IMR-90 (cell line): Measurements from ENCODE around the gene CCDC9. TPM values are rescaled to one million over a fixed set of nuclear protein-coding genes. Genes with fewer than 3 reads are reported as not detected.

Experiments
- ATAC-seq: fragments of 200-7000 bp; cut with Tn5 transposase; 2 replicates; pipeline ENCODE4 v1.9.1; 2020; ENCODE audit warnings: low read depth, mild to moderate bottlenecking, moderate library complexity
- BruUV-seq: library from RNA; stranded (reverse); fragments of 400-500 nt; replicated peaks from 2 replicates; lab custom pipeline; 2021; lab: Mats Ljungman, UMichigan
- CTCF ChIA-PET: fragments of 300-600 bp; formaldehyde crosslinking; extraction: SDS; loops from one replicate; lab custom pipeline; 2021; ENCODE audit warnings: antibody characterized with exemption; lab: Yijun Ruan, JAX
- POLR2A ChIA-PET: fragments of 300-600 bp; sonication (Branson Sonifier 250); formaldehyde crosslinking; loops from one replicate; lab custom pipeline; 2022; ENCODE audit warnings: antibody characterized with exemption; ENCODE audit not compliant: unreplicated experiment; lab: Charles Lee
- DNase-seq: peaks from one replicate; pipeline ENCODE4 v3.0.0; 2013
- H2AFZ ChIP-seq: replicated peaks from 2 replicates; pipeline ENCODE3; 2013; ENCODE audit warnings: low read length, mild to moderate bottlenecking; ENCODE audit not compliant: poor library complexity
- H2AK5ac ChIP-seq: 2 replicates; pipeline ENCODE4 v1.6.1; 2013; ENCODE audit warnings: low read depth, low read length, inconsistent platforms
- H2AK9ac ChIP-seq: replicated peaks from 2 replicates; pipeline ENCODE3; 2013; ENCODE audit warnings: mild to moderate bottlenecking, low read depth, low read length, moderate library complexity; ENCODE audit not compliant: poor library complexity
- H2BK120ac ChIP-seq: 2 replicates; pipeline ENCODE4 v1.6.1; 2013; ENCODE audit warnings: low read depth, low read length, inconsistent platforms
- H2BK15ac ChIP-seq: 3 replicates; pipeline ENCODE4 v1.6.1; 2013; ENCODE audit warnings: low read depth, low read length, inconsistent platforms
- H2BK20ac ChIP-seq: 2 replicates; pipeline ENCODE4 v1.6.1; 2013; ENCODE audit warnings: low read depth, mild to moderate bottlenecking, inconsistent platforms, low read length, moderate library complexity
- H2BK5ac ChIP-seq: 2 replicates; pipeline ENCODE4 v1.6.1; 2013; ENCODE audit warnings: mild to moderate bottlenecking, low read depth, low read length, inconsistent platforms; ENCODE audit not compliant: poor library complexity, severe bottlenecking
- H3K14ac ChIP-seq: replicated peaks from 2 replicates; pipeline ENCODE4 v1.6.1; 2013; ENCODE audit warnings: low read depth, low read length, inconsistent platforms
- H3K18ac ChIP-seq: 2 replicates; pipeline ENCODE4 v1.6.1; 2013; ENCODE audit warnings: low read depth, low read length, control low read depth
- H3K23ac ChIP-seq: 2 replicates; pipeline ENCODE4 v1.6.1; 2013; ENCODE audit warnings: low read depth, low read length, inconsistent platforms
- H3K27ac ChIP-seq: 2 replicates; pipeline ENCODE4 v1.5.1; 2013; ENCODE audit warnings: mild to moderate bottlenecking, control low read depth, low read length; ENCODE audit not compliant: insufficient read depth
- H3K27me3 ChIP-seq: 2 replicates; pipeline ENCODE4 v1.6.1; 2013; ENCODE audit warnings: low read length; ENCODE audit not compliant: control insufficient read depth, insufficient read depth
- H3K36me3 ChIP-seq: 2 replicates; pipeline ENCODE4 v1.6.1; 2013; ENCODE audit warnings: low read length, mixed read lengths; ENCODE audit not compliant: control insufficient read depth, insufficient read depth
- H3K4ac ChIP-seq: 2 replicates; pipeline ENCODE4 v1.6.1; 2013; ENCODE audit warnings: low read depth, low read length, inconsistent platforms
- H3K4me1 ChIP-seq: 2 replicates; pipeline ENCODE4 v1.6.1; 2013; ENCODE audit warnings: low read length, mixed read lengths; ENCODE audit not compliant: control insufficient read depth, insufficient read depth
- H3K4me2 ChIP-seq: 2 replicates; pipeline ENCODE4 v1.6.1; 2013; ENCODE audit warnings: low read depth, mild to moderate bottlenecking, control low read depth, low read length, moderate library complexity
- H3K4me3 ChIP-seq: 2 replicates; pipeline ENCODE4 v1.5.1; 2013; ENCODE audit warnings: low read depth, mild to moderate bottlenecking, control low read depth, low read length, moderate library complexity; ENCODE audit not compliant: insufficient read depth
- H3K56ac ChIP-seq: 2 replicates; pipeline ENCODE4 v1.6.1; 2013; ENCODE audit warnings: low read length, inconsistent platforms; ENCODE audit not compliant: insufficient read depth; ENCODE audit errors: extremely low read depth
- H3K79me1 ChIP-seq, 2 experiments: 2 replicates each; pipeline ENCODE4 v1.6.1; 2013; ENCODE audit warnings: low read length in 2 of 2, inconsistent platforms in 1 of 2, low read depth in 1 of 2
- H3K9ac ChIP-seq: 2 replicates; pipeline ENCODE4 v1.6.1; 2013; ENCODE audit warnings: low read depth, low read length, control low read depth
- H3K9me1 ChIP-seq: 2 replicates; pipeline ENCODE4 v1.6.1; 2013; ENCODE audit warnings: low read length, inconsistent platforms; ENCODE audit not compliant: insufficient read depth
- H3K9me3 ChIP-seq: 2 replicates; pipeline ENCODE4 v1.6.1; 2013; ENCODE audit warnings: low read length; ENCODE audit not compliant: control insufficient read depth, insufficient read depth
- H4K20me1 ChIP-seq: 2 replicates; pipeline ENCODE4 v1.6.1; 2013; ENCODE audit warnings: low read length, inconsistent platforms; ENCODE audit not compliant: insufficient read depth
- H4K5ac ChIP-seq: 2 replicates; pipeline ENCODE4 v1.6.1; 2013; ENCODE audit warnings: mild to moderate bottlenecking, low read depth, low read length, control low read depth
- H4K8ac ChIP-seq, 2 experiments: 2 replicates each; pipeline ENCODE4 v1.6.1; 2013; ENCODE audit warnings: low read depth in 2 of 2, low read length in 2 of 2, control low read depth in 1 of 2, inconsistent platforms in 1 of 2
- H4K91ac ChIP-seq: 2 replicates; pipeline ENCODE4 v1.6.1; 2013; ENCODE audit warnings: low read depth, low read length, inconsistent platforms; ENCODE audit not compliant: insufficient read depth
- BHLHE40 ChIP-seq: fragments of 150-350 bp; IDR thresholded peaks from 2 replicates; pipeline ENCODE4 v1.6.1; 2016; ENCODE audit warnings: mild to moderate bottlenecking, low read depth, low read length
- CHD1 ChIP-seq: IDR thresholded peaks from 2 replicates; pipeline ENCODE4 v1.6.1; 2012; ENCODE audit warnings: low read depth, low read length, improper control_type of control experiment
- MXI1 ChIP-seq: IDR thresholded peaks from 2 replicates; pipeline ENCODE4 v1.6.1; 2012; ENCODE audit warnings: low read depth, mild to moderate bottlenecking, low read length, moderate library complexity, borderline replicate concordance
- POLR2A ChIP-seq: IDR thresholded peaks from 2 replicates; pipeline ENCODE4 v1.6.1; 2012; ENCODE audit warnings: mild to moderate bottlenecking, low read depth, low read length
- WGBS, 2 experiments: methylation state at CpG; one replicate each; pipeline versions ENCODE4 v1.1.5 to v1.1.7; 2013; ENCODE audit warnings: missing lambda C conversion rate in 2 of 2; ENCODE audit not compliant: insufficient read length in 1 of 2; ENCODE audit errors: extremely low coverage in 2 of 2; 5-methylcytosine and 5-hydroxymethylcytosine counted together
- dilution Hi-C: fragments of 300-500 bp; cut with HindIII; formaldehyde crosslinking; loops from one replicate; pipeline ENCODE4 v1.14.3; 2018; ENCODE audit warnings: low sequenced_read_pairs; ENCODE audit not compliant: unreplicated experiment
- in situ Hi-C: fragments of 300-500 bp; cut with MboI; formaldehyde crosslinking; loops from 3 replicates; pipeline ENCODE4 v1.14.3; 2019; ENCODE audit warnings: low sequenced_read_pairs, inconsistent platforms, mixed read lengths
- intact Hi-C: fragments of 100-400 bp; cut with micrococcal nuclease; formaldehyde crosslinking; loops from 2 replicates; pipeline ENCODE4 v1.10.0; 2022
- polyA plus RNA-seq, 3 experiments: library from polyadenylated mRNA; depleted of rRNA; stranded (reverse); fragments of >200 nt; gene quantifications; 2 replicates each; pipeline ENCODE4 v1.2.3, GENCODE V29; 2012; ENCODE audit warnings: low replicate concordance in 1 of 3
- total RNA-seq: library from RNA; depleted of rRNA; stranded (reverse); fragments of >200 nt; gene quantifications from 2 replicates; pipeline ENCODE4 v1.2.3, GENCODE V29; 2012

Gene CCDC9
- total and polyA plus RNA-seq, 2 of the 4 experiments (the other 2 are of a cell fraction), result 2.9 to 8.6 TPM

- Histone ChIP-seq H2AK5ac (peak overlapping the region; percentile 97), H2BK20ac (peak overlapping the region; percentile 75), H4K20me1 (peaks cover 38% of the 10 kb centered on the region), H3K4me1 (peaks cover 23% of the 10 kb centered on the region), H3K9me1 (peaks cover 12% of the 10 kb centered on the region), H2BK5ac (peak overlapping the region; percentile 90), H3K9ac (peak overlapping the region; percentile 70), H3K56ac (peak overlapping the region; percentile 72; the same call in 1 of the 2 replicates), H4K8ac (peak overlapping the region; percentile 90 to 91), H3K18ac (peak overlapping the region; percentile 48; the same call in 1 of the 2 replicates), H2BK120ac (peak overlapping the region; percentile 90), H3K14ac (peak overlapping the region; percentile 84), H3K27me3 (no peaks in the 10 kb centered on the region), H2BK15ac (peak overlapping the region; percentile 69; the same call in 1 of the 3 replicates), H4K5ac (peak overlapping the region; percentile 86), H3K9me3 (no peaks in the 10 kb centered on the region), H2AFZ (peak overlapping the region; percentile 67), H3K79me1 (peaks cover 8 to 63% of the 10 kb centered on the region in 2 experiments), H3K4me2 (peak overlapping the region; percentile 66), H3K27ac (peak overlapping the region; percentile 97), H3K36me3 (peaks cover 11% of the 10 kb centered on the region; the same call in 1 of the 2 replicates), H3K4me3 (peak overlapping the region; percentile 1), H4K91ac (peak overlapping the region; percentile 95), H3K23ac (peak overlapping the region; percentile 84), H2AK9ac (peak overlapping the region; percentile 90), H3K4ac (peak overlapping the region; percentile 93)
- dilution Hi-C loops (no loop called here), in situ Hi-C loops (no loop called here), intact Hi-C loops (loop anchor here (1.0 kb wide), 2 partner anchors 16 to 18 kb away; no protein-coding TSS in a partner anchor)
- CTCF ChIA-PET, result interaction anchor here (0.7 to 2.4 kb wide), 3 partner anchors 16 to 18 kb away, joined by 3 to 13 read pairs (median 12); no protein-coding TSS in a partner anchor
- WGBS, 2 experiments, result 2% methylated on average over 9 of the region's 56 CpGs; no CpG with 5 or more reads in 1 of the 2 experiments
- BruUV-seq, result no TSS peak
- DNase-seq (peak; percentile 67), ATAC-seq (peak; percentile 2; the same call in 1 of the 2 replicates)
- POLR2A ChIA-PET, result interaction anchor here (0.6 to 1.2 kb wide), 4 partner anchors 17 to 101 kb away, joined by 4 to 5 read pairs (median 4); partner anchors contain the start of gene CCDC9
- peak; percentile 55 for TF ChIP-seq POLR2A
- no peak for TF ChIP-seq MXI1
- peak; percentile 58; the same call in 1 of the 2 replicates for TF ChIP-seq CHD1
- TF ChIP-seq BHLHE40, result no peak; the same call in 1 of the 2 replicates
These were observed 29.6 kb upstream of the CCDC9 start for GRCh38 chr19:47226426-47227351.
